ENCODE measurements around the gene WWOX.

GRCh38 chr16:78538919-78539318 lies 439.5 kb downstream of the WWOX start:
- TF ChIP-seq EZH2 (IDR thresholded peaks at IDR 0.05; ENCODE audit: borderline replicate concordance, low read depth, low read length, severe bottlenecking) (no peak), CTCF (IDR thresholded peaks at IDR 0.05; ENCODE audit: extremely low read depth in 1 of 2, insufficient read depth in 1 of 2, low read depth in 1 of 2, low read length in 2 of 2) (no peak)
